K562 (cell line): ENCODE results near the gene ZC3H11A. TPM values are rescaled to one million over a fixed set of nuclear protein-coding genes. Genes with fewer than 3 reads are reported as not detected.

Experiments used
- AFF1 ChIP-seq, 2 experiments: fragments of 450-650 bp; IDR thresholded peaks; 2 replicates each; pipeline ENCODE4 v1.6.1; 2018; ENCODE audit warnings: mild to moderate bottlenecking in 2 of 2, low read depth in 1 of 2; ENCODE audit not compliant: partially characterized antibody in 2 of 2
- ARID4B ChIP-seq: sonication (generic); formaldehyde crosslinking; IDR thresholded peaks from 2 replicates; pipeline ENCODE4 v1.8.0; 2022; ENCODE audit warnings: mild to moderate bottlenecking, missing genetic modification reagents
- CREB3 ChIP-seq: fragments of 450-650 bp; conservative IDR thresholded peaks from 2 replicates; pipeline ENCODE4 v1.6.1; 2016; ENCODE audit warnings: missing genetic modification characterization, low read depth, mild to moderate bottlenecking, missing compliant biosample characterization, moderate library complexity
- FOXJ2 ChIP-seq: fragments of 200-800 bp; sonication (Bioruptor generic); IDR thresholded peaks from 2 replicates; pipeline ENCODE4 v1.6.1; 2016; ENCODE audit warnings: missing genetic modification characterization, missing compliant biosample characterization
- HINFP ChIP-seq: fragments of 450-650 bp; conservative IDR thresholded peaks from 2 replicates; pipeline ENCODE4 v1.6.1; 2016; ENCODE audit warnings: missing genetic modification characterization, low read depth, mild to moderate bottlenecking, control low read depth, missing compliant biosample characterization
- MTA3 ChIP-seq: fragments of 450-650 bp; formaldehyde crosslinking; IDR thresholded peaks from 2 replicates; pipeline ENCODE4 v1.6.1; 2017; ENCODE audit warnings: mild to moderate bottlenecking, borderline replicate concordance
- MYC ChIP-seq, 2 experiments: fragments of 250-450 bp in 1 of 2; sonication (Bioruptor Pico) in 1 of 2; IDR thresholded peaks; 2 replicates each; pipeline versions ENCODE4 v1.5.1 to v1.6.1; 2012 to 2021; ENCODE audit warnings: low read depth in 2 of 2, borderline replicate concordance in 1 of 2, improper control_type of control experiment in 1 of 2, low read length in 1 of 2, mild to moderate bottlenecking in 1 of 2, moderate library complexity in 1 of 2
- NR2F6 ChIP-seq: fragments of 450-650 bp; formaldehyde crosslinking; IDR thresholded peaks from 2 replicates; pipeline ENCODE4 v1.4.0; 2020; ENCODE audit warnings: mild to moderate bottlenecking
- PKNOX1 ChIP-seq: fragments of 450-650 bp; IDR thresholded peaks from 2 replicates; pipeline ENCODE4 v1.6.1; 2016
- RBM39 ChIP-seq: fragments of 200-400 bp; formaldehyde crosslinking; optimal IDR thresholded peaks from 2 replicates; pipeline ENCODE3; 2018; ENCODE audit warnings: low read depth, low read length
- SRSF1 ChIP-seq: fragments of 200-400 bp; formaldehyde crosslinking; IDR thresholded peaks from 2 replicates; pipeline ENCODE4 v1.6.1; 2017; ENCODE audit warnings: mild to moderate bottlenecking, low read depth, low read length, moderate library complexity
- polyA plus RNA-seq, 8 experiments: library from polyadenylated mRNA; depleted of rRNA in 4 of 8; stranded (reverse) in 5 of 8; unstranded in 3 of 8; fragments of >200 nt; fragmentation: Nextera tagmentation in 2 of 8; fragmentation: Illumina TruSeq in 1 of 8; extraction: Ambion mirVana in 2 of 8; extraction: Trizol in 1 of 8; gene quantifications; 2 replicates each; pipeline versions ENCODE4 v1.2.1 to v1.2.3, GENCODE V29; 2011 to 2014; ENCODE audit warnings: inconsistent platforms in 1 of 8, missing spikeins in 1 of 8
- total RNA-seq, 7 experiments: library from RNA; depleted of rRNA in 6 of 7; stranded (reverse); fragments of >200 nt in 6 of 7; fragmentation: Illumina TruSeq in 2 of 7; extraction: Trizol in 2 of 7; gene quantifications; 2 replicates each; pipeline versions ENCODE4 v1.2.1 to v1.2.3, GENCODE V29; 2011 to 2021; ENCODE audit warnings: low replicate concordance in 1 of 7

Gene ZC3H11A
- total and polyA plus RNA-seq, 9 of the 15 experiments (the other 6 are each of a cell fraction or from before 2014, with no cell fraction given): 34.2 to 137 (median 102) TPM

- TF ChIP-seq NR2F6 (CRISPR knock-in tag) (no peak), MTA3 (peak; percentile 32; the same call in 1 of the 2 replicates), SRSF1 (no peak), MYC (IDR thresholded peaks at IDR 0.05; ENCODE audit: low read depth, low read length) (peak; percentile 88), MYC (CRISPR knock-in tag; IDR thresholded peaks at IDR 0.05; ENCODE audit: borderline replicate concordance, low read depth) (0 out of 2 replicates have a peak, but pooled peaks have one; percentile 54), PKNOX1 (no peak), RBM39 (peak; percentile 71), FOXJ2 (tag) (peak; percentile 43; the same call in 1 of the 2 replicates), HINFP (tag) (no peak), CREB3 (tag) (no peak; the same call in 1 of the 2 replicates), ARID4B (CRISPR knock-in tag) (no peak), AFF1 (IDR thresholded peaks at IDR 0.05; ENCODE audit: low read depth in 1 of 2, partially characterized antibody in 2 of 2) (peak; percentile 75 to 86)
Observed at GRCh38 chr1:203795441-203796235, at the start of gene ZC3H11A, which contains the start of gene ZBED6 (continued).
